GM21737 (cell line): ENCODE data around the gene CAPN15.

Source experiments
- ATAC-seq: cut with Tn5 transposase; IDR thresholded peaks from one replicate; pipeline ENCODE4 v1.9.1; 2021; ENCODE audit warnings: mild to moderate bottlenecking, moderate library complexity; ENCODE audit not compliant: unreplicated experiment

Gene CAPN15

DNA sequence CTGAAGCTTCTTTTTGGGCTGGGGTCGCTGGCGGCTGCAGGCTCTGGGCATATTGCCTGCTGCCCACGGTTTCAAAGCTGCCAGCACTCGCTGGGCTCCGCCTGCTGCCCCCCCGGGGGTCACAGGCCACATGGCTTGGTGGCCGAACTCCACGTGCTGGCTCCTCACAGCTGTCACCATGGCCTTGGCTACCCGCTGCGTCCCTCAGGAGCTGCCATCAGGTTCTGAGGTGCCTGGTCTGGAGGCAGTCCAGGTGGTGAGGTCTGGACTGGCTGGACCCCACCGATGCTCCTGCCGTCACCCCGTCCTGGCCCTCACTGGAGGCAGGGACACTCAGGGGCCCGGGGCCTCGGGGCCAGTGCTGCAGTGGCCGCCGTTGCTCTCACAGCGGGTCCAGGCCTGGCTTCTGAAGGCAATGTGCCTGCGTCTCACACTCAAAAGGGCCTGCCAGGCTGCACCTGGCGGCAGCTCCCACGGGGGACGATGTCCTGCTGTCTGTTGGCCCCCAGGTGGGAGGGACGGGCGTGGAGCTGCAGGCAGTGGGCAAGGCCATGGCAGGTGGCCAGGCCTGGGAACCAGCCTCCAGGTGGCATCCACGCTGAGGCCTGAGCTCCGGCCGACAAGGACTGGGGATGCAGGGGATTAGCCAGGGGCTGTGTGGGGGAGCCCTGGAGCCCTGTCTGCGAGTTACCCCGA lies 13.3 kb downstream of the CAPN15 start:
- ATAC-seq: no peak

DNA sequence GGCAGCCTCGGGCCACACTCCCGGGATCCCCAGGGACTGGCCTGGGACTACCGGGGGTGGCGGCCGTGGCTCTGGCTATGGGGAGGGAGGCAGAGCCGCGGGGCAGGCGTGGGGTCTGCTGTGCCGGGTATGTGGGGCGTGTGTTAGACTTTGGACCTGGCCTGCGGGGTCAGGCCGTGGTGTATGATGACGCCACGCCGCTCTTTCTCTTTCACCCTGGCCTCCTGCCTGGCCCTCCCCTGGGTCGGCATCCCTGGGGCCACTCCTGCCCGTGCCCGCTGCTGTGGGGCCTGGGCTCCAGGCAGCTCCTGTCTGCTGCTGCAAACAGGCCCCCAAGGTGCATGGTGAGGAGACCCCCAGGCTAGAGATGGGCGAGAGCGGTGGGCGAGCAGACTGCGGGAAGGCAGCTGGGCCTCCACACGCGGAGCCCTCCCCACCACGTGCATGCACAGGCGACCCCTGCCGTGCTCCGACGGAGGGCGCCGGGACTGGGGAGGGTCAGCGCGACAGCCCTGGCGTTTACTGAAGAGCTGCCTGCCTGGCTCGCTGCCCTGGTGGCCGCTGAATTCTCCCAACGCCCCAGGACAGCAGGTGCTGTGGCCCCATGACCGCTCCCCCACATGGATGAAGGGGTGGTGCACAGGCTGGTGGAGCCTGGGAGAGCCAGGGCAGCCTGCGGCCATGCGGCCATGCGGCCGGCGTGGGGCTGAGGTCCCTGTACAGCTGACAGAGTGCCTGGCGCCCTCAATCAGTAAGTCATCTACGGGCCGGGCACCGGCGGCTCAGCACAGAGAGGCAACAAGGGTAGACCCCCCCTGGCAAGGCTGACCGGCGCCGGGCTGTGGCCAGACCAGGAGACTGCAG lies 16.0 kb downstream of the CAPN15 start:
- ATAC-seq: no peak

DNA sequence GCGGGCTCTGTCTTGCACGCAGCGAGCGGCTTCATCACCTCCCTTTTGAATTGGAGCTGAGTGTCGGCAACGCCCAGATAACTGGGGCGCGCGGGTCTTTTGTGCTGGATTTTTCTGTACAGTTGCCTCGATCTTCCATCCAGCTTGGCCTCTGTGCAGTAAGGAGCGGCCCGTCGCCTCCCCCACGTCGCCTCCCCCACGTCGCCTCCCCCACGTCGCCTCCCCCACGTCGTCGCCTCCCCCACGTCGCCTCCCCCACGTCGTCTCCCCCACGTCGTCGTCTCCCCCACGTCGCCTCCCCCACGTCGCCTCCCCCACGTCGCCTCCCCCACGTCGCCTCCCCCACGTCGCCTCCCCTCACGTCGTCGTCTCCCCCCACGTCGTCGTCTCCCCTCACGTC lies 17.0 kb downstream of the CAPN15 start:
- ATAC-seq: no peak

DNA sequence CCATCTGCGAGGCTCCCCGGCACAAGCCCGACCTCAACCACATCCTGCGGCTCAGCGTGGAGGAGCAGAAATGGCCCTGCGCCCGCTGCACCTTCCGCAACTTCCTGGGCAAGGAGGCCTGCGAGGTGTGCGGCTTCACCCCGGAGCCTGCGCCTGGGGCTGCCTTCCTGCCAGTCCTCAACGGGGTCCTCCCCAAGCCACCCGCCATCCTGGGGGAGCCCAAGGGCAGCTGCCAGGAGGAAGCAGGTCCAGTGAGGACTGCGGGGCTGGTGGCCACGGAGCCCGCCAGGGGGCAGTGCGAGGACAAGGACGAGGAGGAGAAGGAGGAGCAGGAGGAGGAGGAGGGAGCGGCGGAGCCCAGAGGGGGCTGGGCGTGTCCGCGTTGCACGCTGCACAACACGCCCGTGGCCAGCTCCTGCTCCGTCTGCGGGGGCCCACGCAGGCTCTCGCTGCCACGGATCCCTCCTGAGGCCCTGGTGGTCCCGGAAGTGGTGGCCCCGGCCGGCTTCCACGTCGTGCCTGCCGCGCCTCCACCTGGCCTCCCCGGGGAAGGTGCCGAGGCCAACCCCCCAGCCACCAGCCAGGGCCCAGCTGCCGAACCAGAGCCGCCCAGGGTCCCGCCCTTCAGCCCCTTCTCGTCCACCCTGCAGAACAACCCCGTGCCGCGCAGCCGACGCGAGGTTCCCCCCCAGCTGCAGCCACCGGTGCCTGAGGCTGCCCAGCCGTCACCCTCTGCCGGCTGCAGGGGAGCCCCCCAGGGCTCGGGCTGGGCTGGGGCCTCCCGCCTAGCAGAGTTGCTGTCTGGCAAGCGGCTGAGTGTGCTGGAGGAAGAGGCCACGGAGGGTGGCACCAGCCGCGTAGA lies 19.6 kb downstream of the CAPN15 start:
- no peak for ATAC-seq

DNA sequence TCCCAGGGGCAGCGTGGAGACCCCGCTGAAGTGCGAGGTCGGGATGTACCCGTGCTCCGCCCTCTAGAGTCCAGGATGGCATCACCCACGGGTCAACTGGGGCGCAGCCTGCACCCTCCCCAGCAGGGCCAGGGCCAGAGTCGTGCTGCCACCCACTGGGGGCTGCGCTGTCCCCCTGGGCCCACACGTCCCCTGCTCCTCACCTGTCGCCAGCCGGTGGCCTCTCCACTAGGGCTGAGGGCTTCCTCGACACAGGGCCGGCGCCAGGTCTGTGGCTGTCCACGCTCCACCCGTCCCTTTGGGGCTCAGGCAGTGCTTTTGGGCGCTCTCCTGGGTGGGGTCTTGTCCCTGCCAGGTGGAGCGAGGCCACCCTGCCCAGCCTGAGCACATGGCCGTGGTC lies 21.1 kb downstream of the CAPN15 start:
- no peak for ATAC-seq

DNA sequence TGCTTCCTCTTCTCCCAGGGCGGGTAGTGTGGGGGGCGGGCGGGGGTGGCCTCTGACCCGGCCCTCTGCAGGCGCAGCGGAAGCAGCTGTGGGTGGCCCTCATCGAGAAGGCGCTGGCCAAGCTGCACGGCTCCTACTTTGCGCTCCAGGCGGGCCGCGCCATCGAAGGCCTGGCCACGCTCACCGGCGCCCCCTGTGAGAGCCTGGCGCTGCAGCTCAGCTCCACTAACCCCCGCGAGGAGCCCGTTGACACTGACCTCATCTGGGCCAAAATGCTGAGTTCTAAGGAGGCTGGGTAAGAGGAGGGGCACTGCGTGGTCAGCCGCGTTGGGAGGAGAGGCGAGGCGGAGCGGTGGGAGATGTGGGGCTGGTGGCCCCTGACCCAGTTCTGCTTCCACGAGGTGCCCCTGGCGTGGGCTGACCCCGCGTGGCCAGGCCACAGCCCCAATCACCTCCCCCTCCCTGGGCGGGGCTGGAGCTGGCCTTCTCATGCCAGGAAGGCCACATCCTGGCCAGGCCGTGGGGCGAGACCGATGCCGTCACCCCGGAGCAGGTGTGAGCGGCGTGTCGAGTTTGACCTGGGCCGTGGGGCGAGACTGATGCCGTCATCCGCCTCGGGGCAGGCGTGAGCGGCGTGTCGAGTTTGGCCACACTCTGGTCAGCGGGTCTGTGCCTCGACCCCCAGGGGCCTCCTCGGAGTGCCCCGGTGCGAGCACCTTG lies 22.2 kb downstream of the CAPN15 start:
- ATAC-seq: no peak

DNA sequence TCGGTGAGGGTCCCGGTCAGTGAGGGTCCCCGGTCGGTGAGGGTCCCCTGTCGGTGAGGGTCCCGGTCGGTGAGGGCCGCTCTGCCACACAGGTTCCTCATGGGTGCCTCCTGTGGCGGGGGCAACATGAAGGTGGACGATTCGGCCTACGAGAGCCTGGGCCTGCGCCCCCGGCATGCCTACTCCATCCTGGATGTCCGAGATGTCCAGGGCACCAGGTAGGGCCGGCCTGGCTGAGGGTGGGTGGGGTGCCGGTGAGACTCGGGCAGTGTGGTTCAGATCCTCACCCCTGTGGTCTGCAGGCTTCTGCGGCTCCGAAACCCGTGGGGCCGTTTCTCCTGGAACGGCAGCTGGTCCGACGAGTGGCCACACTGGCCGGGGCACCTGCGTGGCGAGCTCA lies 23.7 kb downstream of the CAPN15 start:
- no peak for ATAC-seq

DNA sequence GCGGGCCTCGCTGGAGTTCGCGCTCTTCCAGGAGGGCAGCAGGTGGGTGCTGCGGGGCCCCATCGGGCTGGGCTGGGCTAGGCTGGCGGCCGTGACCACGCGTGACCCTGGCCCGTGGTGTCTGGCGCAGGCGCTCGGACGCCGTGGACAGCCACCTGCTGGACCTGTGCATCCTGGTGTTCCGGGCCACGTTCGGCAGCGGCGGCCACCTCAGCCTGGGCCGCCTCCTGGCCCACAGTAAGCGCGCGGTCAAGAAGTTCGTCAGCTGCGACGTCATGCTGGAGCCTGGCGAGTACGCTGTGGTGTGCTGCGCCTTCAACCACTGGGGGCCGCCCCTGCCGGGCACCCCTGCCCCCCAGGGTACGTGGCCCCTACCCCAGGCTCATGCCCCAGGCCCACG lies 24.7 kb downstream of the CAPN15 start:
- no peak for ATAC-seq

DNA sequence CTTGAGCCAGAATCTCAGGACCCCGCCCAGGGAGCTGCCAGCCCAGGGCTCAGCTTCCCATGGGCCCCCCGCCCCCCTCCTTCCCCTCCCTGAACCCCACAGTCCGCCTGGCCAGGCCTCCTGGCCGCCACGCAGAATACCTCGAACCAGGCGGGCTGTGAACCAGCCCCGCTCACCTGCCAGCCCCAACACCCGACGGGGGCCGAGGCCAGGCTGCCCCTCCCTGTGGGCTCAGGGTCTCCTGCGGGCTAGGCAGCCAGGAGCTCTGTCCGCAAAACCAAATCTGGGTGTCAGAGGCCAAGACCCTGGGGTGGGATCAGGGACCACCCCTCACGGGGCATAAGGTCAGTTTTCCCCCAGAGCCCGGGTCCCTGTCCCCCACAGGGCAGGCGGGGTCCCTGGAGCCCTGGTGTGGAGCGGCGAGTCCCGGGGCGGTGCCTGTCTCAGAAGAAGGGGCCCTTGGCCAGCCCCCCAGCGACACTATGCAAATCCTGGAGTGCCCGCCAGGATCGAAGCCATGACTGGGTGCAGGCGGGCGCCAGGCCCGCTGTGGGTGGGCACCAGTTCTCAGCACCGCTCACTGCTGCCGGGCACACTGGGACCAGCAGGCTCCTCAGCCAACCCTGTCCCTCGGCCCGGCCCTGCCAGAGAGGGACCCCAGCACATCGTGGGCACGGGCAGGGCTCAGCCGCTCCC lies 26.2 kb downstream of the CAPN15 start:
- ATAC-seq: no peak

DNA sequence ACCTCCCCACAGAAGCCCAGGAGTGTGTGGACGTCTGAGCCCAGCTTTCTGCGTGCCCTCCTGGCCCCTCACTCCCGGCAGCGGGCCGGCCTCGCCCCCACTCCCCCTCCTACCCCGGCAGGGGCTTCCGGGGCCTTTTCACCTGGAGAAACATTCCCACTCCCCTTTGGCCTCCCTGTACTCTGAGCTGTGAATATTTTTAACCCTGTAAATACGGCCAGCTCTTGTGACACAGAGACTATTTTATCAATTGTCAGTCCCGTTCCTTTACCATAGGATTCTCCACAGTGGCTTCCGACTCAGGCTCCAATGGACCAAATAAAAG lies 26.7 kb downstream of the CAPN15 start:
- ATAC-seq: no peak

DNA sequence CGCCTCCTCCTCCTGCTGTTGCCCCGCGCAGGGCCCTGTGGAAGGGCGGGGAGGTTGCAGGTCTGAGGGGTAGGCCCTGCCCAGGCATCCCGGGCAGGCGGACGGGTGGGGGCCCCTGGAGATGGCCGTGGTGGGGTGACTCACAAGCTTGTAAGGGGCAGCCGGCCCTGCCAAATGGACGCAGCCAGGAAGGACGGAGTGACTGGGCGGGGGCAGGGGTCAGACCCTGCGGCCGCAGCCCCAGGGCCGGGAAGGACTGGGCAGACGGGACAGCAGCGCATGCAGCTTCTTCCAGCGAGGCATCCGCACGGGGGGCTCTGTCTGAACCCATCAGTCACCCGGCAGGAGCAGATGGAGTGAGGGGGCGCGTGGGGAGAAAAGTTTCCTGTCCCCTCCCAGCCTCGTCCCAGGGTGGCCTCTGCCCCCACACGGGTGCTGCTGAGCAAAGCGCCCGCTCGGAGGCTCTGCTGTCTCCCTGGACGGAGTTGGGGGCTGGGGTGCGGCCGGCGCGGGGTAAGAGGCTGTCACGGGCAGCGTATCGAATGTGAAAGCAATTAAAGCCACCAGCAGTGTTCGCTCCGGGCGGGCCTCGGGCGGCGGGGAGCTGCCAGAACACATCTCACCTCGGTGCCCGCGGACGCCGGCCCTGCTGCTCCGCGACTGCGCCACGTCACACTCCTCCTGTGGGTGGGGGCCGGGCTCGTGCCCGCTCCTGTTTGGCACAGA lies 27.3 kb downstream of the CAPN15 start:
- ATAC-seq: no peak

DNA sequence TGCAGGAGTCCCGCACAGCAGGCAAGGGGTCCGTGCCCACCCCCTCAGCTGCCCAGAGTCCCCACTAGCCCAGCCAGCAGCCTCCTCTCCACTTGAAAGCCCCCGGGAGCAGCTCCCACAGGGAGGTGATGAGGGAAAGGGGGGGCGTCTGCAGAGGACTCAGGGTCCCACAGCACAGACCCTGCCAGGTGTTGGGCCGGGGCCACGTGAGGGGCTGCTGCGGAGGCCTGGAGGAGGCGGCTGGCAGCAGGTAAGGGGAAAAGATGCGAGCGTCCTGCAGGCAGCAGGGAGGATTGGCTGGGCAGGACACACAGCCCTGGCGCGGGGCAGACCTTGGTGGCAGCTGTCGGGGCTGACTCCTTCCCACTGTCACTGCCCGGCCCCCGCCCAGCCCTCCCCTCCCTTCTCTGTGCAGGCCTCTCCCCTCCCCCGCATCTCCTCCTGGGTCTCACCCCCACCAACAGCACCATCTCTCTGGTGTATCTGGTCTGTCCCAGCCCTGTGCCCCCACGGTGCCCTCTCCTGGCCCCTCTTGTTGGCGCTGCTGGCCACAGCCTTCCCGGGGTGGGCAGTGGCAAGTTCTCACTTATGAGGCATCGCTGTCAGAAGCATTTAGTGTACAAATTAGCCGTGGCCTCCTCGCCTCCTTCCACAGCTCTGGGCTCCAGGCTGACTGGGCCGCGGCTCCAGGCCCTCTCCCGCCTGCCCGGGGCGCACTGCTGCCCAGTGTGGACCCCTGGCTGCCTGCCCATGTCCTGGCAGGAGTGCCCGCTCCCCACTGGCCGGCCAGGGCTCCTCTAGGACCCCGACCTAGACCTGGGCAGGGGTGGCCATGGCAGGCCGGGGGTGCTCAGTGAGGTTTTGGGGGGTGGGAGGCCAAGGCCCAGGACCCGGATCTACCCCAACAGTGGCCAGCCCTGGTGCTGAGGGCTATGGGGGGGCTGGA lies 28.3 kb downstream of the CAPN15 start:
- no peak for ATAC-seq

DNA sequence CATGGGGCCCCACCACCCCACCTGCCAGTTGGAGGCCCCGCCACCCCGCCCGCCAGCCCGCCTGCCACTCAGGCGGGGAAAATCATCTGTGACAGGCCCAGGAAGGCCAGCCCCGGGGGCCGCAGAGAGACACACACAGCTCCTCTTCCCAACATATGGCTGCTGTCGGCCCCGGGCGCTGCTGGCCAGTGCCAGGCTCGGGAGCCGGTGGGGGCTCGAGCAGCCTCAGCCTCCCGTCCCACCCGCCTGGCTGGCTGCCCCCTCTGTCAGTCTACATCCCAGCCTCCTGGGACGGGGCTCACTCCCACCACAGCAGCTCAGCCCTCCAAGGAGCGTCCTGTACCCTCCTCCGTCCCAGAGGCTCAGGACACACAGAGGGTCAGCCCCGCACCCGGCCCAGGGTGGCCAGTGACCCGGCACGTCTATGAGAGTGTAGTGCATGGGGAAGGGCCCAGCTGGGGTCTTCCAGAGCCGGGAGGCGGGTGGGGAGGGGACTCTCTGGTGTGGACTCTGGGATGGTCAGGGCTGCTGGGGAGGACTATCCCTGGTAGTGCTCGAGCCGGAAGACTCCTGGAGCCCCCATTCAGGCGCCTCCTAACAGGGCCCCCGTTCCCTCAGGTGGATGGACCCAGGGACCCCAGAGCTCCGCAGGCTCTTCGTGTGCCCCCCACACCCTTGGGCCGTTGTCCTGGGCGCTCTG lies 29.1 kb downstream of the CAPN15 start:
- no peak for ATAC-seq

DNA sequence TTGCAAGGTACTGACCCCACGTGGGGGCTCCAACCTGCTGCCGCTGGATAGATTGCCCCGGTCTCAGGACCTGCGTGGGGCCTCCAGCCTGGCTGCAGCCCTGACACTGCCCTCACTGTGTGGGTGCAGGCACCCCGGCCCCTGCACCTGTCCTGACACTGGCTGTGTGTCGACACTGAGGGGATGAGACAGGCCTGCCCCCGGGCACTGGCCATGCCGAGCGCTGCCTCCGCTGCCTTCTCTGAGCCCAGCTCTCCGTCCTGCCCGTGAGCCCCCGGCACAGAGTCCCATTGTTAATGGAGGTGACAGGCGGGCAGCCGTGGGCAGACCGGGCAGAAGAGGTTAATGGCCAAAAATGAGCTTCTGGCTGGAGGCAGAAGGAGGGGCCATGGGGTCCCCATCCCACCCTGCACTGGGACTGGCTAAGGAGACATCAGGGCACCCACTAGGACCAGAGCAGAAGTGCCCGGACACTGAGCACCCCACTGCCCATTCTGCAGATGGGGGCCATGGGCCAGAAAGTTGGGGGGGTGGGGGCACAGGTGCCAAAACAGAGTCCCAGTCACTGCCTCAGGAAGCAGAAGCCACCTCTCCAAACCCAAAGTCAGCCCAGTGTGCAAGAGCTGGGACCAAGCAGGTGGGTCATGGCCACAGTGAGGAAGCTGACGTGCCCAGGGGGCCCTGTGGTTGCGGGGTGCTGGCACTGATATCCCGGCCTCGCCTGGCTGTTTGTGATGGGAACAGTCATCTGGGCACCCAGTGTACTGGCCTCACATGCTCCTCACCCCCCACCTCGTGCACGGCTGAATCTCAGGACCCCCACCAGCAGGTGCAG lies 30.2 kb downstream of the CAPN15 start:
- no peak for ATAC-seq

DNA sequence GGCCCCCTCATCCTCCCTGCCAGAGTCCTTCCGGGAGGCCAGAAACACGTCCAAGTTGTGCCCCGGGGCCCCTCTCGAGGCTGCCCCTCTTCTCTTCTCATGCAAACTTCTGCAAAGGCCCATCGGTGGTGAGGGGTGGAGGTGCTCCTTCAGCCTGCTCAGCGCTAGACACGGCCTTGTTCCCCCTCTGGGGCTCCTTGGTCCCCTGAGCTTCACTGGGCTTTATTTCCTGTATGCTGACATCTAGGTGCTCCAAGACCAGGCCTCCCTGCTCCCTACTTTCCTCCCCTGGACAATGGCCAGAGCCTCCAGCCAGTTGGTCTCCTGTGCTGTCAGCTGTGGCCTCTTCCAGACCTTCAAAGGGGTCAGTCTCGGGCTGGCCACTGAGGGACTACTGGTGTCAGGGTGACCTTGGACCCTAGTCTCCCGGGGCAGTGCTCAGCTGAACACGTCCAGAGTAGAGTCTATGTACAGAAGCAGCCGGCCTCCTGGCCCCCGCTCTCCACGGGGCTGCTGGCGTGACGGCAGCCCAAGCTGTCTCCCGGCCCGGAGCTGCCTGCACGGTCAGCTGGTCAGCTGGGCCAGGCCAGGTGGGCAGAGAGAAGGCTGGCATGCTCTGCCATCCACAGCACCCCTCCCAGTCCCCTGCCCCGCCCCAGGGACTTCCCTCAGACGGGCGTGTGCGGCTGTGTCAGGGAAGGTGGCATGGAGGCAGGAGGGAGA lies 30.9 kb downstream of the CAPN15 start:
- ATAC-seq: no peak

DNA sequence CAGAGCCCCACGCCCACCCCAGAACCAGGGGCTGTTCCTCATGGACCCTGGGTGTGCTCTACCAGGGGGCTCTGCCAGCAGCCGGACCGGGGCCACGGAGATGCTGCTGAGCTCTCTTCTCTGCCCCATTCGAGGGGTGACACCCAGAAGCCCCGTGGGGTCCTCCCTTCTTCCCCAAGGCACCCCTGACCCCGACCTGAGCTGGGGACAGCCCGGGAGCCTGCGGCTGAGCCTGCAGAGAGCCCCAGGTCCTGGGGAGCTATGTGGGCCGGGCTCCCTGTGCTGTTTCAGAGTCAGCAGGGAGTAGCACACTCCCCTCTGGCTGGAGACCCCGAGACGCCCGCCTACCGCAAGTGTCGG lies 31.5 kb downstream of the CAPN15 start:
- ATAC-seq: no peak
